GM19025 (cell line): ENCODE measurements around the gene PFKP.

ENCODE experiments used
- ATAC-seq: cut with Tn5 transposase; IDR thresholded peaks from one replicate; pipeline ENCODE4 v1.9.1; 2021; ENCODE audit warnings: mild to moderate bottlenecking, low read depth, moderate library complexity; ENCODE audit not compliant: unreplicated experiment

PFKP gene

GRCh38 chr10:3067118-3067858 is at the start of gene PFKP:
Gene PFKP (plus strand): TSS chr10:3067548. CDS start chr10:3067596, 48 bp downstream.
- peak; percentile 43 for ATAC-seq

DNA sequence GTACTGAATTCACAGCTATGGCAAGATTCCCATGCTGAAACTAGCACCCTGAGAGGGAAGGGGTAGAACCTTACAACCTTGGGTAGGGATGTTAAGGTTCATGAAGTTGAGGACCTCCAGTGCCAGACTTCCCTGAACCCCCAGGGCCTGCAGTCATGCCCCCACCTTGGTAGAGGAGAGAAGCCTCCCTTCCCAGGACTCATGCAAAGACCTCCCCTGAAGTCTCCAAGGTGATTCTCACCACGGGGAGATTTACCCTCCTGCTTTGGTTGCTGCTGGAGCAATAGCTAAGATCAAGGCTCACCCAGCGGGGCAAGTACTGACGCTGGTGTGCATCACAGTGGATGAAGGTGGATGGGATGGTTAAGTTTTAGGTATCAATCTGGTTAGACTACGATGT is 49.1 kb upstream of the PFKP start:
- no peak for ATAC-seq

- no peak for ATAC-seq
Observed at GRCh38 chr10:3020311-3020710, 47.0 kb upstream of the PFKP start.

GRCh38 chr10:3020881-3021280 is 46.5 kb upstream of the PFKP start:
- ATAC-seq = no peak

GRCh38 chr10:3022027-3022426 is 45.3 kb upstream of the PFKP start:
- no peak for ATAC-seq

- no peak for ATAC-seq
Observed at GRCh38 chr10:3023892-3024291, 43.5 kb upstream of the PFKP start.

DNA sequence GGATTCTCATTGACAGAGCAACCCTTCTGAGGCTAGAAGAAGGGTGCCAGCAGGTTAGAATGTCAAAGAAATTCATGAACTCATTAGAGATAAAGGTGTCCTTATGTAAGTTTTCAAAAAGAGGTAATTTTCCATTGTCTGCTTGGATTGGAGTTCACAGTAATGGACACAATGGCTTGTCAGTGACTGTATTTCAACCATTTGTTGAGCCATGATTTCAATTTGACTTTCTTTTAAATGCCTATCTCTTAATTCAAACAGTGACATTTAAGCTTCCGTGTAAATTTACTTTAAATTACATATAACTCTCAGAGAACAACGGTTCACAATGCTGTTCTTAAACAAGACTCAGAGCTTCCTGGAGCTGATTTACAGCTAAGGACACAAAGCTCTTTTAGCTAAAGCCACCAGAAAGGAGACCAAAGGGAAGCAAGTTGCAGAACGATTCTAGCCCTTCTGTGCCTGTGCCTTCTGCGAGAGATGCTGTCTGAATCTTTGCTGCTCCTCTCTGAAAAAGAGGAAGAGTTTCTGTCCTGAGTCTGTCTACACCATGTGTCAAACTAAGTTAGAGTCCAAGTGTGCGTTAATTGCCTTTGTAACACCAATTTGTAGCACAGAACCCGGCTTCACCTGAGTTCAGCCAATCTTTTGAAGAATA is 42.2 kb upstream of the PFKP start:
- no peak for ATAC-seq

- ATAC-seq = no peak
Observed at GRCh38 chr10:3027866-3028265, 39.5 kb upstream of the PFKP start.

GRCh38 chr10:3028441-3028840 is 38.9 kb upstream of the PFKP start:
- no peak for ATAC-seq

GRCh38 chr10:3030765-3031164 is 36.6 kb upstream of the PFKP start:
- ATAC-seq = no peak

DNA sequence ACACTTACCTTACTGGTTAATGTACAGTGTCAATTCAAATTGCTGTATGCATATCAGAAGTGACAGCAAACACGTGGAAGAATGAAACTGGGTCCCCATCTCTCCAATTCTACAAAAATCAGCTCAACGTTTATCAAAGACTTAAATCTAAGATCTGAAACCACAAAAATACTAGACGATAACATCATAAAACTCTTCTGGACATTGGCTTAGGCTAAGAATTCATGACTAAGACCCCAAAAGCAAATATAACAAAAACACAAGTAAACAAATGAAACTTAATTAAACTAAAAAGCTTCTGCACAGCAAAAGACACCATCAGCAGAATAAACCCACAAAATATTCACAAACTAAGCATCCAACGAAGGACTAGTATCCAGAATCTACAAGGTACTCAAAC is 35.9 kb upstream of the PFKP start:
- ATAC-seq = no peak

- ATAC-seq = no peak
Observed at GRCh38 chr10:3033925-3034324, 33.4 kb upstream of the PFKP start.

DNA sequence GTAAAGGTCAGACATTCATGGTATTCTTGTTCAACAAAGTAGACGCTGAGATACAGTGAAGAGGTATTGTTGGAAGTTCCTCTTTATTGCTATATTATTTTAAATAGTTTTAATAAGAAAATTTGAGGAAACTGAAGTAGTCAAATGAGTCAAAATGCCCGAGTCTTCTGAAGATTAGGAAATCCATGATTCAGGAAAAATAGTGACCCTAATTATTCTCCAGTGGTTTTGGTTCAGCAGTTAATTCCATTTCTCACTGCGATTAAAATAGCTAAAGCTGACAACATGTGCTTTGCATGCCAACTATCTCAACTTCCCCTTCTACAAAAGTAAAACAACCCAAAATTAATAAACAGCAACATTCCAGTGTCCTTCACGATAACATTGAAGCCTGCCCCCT is 32.7 kb upstream of the PFKP start:
- no peak for ATAC-seq

GRCh38 chr10:3036155-3037021 is 31.0 kb upstream of the PFKP start:
- ATAC-seq = no peak

DNA sequence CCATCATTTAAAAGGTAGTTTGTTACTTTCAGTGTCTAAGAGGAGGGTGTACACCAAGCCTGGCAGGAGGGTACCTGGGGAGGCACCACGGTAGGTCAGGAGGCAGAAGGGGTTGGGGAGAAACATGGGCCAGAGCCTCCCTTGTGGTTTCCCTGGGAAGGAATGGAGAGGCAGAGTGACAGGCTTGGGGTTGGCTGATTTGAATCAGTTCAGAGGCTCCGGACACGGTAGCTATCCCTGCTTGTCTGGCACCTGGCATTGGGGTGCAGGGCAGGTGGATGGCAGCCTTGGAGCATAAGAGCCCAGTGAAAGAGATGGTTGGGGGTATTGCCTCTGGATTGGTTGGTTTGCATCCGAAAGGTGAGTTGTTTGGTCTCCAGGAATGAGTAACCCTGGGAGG is 30.2 kb upstream of the PFKP start:
- ATAC-seq = no peak

GRCh38 chr10:3040069-3040468 is 27.3 kb upstream of the PFKP start:
- no peak for ATAC-seq

- ATAC-seq = no peak
Observed at GRCh38 chr10:3042589-3042988, 24.8 kb upstream of the PFKP start.

DNA sequence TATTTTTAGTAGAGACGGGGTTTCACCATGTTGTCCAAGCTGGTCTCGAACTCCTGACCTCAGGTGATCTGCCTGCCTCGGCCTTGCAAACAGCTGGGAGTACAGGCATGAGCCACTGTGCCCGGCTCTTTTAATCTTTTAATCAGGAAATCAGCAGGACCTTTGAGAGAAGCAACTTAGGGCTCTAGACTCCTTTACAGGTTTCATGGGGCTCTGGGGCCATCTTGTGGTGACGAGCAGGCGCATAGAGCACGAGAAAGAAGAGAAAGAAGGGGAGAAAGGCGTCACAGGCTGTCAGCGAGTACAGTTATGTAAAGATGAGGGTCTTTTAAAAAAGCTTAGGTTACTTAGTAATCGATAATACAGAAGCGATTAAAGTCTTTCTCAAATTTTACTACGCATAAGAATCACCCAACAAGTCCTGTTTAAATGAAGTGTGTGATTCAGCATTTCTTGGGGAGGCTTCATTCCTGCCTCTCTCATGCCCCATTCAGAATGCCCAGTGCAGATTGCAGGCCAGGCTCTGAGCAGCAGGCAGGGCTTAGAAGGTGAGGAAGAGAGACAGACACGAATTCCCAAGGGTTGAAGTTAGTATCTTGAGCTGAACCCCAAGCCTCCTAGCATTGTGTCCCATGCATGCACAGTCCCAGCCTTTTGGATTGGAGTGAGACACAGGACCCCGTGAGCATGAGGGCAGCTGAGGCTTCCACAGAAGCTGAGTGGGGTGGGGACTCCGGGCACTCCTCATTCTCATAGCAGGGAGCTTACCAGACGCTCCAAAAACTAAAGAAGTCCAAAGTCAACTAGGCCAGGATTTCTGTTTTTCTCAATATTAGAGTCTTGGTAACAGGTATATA is 23.6 kb upstream of the PFKP start:
- ATAC-seq = peak; percentile 61

DNA sequence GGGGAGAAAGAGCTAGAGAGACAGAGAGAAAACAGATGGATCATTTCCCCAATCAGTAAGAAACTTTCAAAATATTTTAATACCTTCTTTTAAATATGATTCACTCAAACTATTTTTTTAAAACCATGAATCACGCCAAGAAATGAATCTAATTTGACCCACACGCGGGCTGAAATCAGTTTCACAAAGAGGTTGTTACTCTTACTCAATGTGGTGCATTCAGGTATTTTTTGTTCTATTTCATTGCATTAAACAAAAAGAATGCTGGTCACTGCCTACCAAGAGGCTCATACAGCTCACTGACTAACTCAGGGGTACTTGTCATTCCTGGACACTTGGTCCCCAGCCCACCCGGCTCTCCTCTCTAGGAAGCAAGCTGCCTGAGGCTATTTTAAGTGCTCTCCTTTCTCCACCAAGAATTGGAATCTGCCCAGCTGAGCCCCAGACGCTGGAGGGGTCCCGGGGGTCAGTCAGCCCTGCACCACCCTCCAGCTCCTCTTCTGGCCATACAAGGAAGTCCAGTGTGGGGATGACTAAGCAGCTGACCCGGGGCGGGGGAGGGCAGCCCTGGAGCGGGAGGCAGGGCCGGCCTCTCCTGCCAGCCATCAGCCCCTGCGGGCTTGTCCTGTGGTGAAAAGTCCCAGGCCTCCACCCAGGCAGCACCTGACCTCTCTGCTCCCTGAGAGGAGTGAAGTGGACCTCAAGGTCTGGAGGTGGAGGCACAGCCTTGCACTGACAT is 21.7 kb upstream of the PFKP start:
- ATAC-seq = no peak
